Type B pancreatic cell (in vitro differentiated cells): ENCODE data around the gene AGMO. TPM values are rescaled to one million over a fixed set of nuclear protein-coding genes. Genes with fewer than 3 reads are reported as not detected.

Experiments
- DNase-seq: peaks from one replicate; pipeline ENCODE4 v3.0.0; 2021; ENCODE audit warnings: mixed read lengths; ENCODE audit not compliant: unreplicated experiment; ENCODE audit errors: extremely low spot score
- H3K27ac Mint-ChIP-seq: 2 replicates; pipeline ENCODE4 v1.8.0; 2021; ENCODE audit warnings: mild to moderate bottlenecking, mixed read lengths
- H3K27me3 Mint-ChIP-seq: 2 replicates; pipeline ENCODE4 v1.8.0; 2021; ENCODE audit warnings: mixed read lengths
- H3K36me3 Mint-ChIP-seq: 2 replicates; pipeline ENCODE4 v1.8.0; 2021; ENCODE audit warnings: mixed read lengths
- H3K4me1 Mint-ChIP-seq: one replicate; pipeline ENCODE4 v1.8.0; 2021; ENCODE audit warnings: mixed read lengths; ENCODE audit not compliant: unreplicated experiment
- H3K4me3 Mint-ChIP-seq: 2 replicates; pipeline ENCODE4 v1.8.0; 2021; ENCODE audit warnings: mild to moderate bottlenecking, mixed read lengths
- H3K9me3 Mint-ChIP-seq: 2 replicates; pipeline ENCODE4 v1.8.0; 2021; ENCODE audit warnings: mixed read lengths
- CTCF ChIP-seq: fragments of 200-600 bp; sonication (generic); conservative IDR thresholded peaks from 2 replicates; pipeline ENCODE4 v1.5.0; 2021; ENCODE audit warnings: antibody characterized with exemption, mild to moderate bottlenecking
- total RNA-seq: library from RNA; stranded (reverse); gene quantifications from 2 replicates; pipeline ENCODE4 v1.2.1, GENCODE V29; 2021; ENCODE audit warnings: low replicate concordance

The AGMO gene
- total RNA-seq, 1 donor from 2014 or later: 0.41 TPM

- H3K4me3 Mint-ChIP-seq: no peak overlapping the region
- no peak overlapping the region for H3K27ac Mint-ChIP-seq
- DNase-seq: no peak
- H3K9me3 Mint-ChIP-seq: no peaks in the 10 kb centered on the region
- no peaks in the 10 kb centered on the region for H3K27me3 Mint-ChIP-seq
- no peaks in the 10 kb centered on the region for H3K4me1 Mint-ChIP-seq
- no peaks in the 10 kb centered on the region for H3K36me3 Mint-ChIP-seq
- no peak for TF ChIP-seq CTCF
Measured at GRCh38 chr7:15234431-15234830, 327.4 kb downstream of the AGMO start.

DNA sequence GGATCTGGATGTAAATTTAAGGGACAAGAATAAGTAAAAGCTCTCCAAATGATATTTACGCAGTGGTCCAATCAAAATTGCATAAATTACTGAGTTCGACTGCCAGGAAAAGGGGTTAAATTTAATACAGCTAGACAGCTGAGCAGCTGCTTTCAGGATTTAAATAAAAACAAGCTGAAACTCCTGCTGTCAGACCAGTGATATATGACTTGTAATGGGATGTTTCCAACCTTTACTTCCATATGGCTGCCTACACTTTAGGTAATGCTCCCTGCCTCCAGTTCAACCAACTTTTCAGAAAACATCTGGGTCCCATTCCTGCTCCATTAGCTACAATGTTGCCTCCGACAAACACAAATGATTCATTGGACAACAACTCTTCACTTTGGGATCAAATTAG lies 333.0 kb downstream of the AGMO start:
- Mint-ChIP-seq H3K9me3 (no peaks in the 10 kb centered on the region), H3K4me3 (no peak overlapping the region), H3K36me3 (no peaks in the 10 kb centered on the region), H3K27ac (no peak overlapping the region), H3K27me3 (no peaks in the 10 kb centered on the region), H3K4me1 (peaks cover 6% of the 10 kb centered on the region)
- TF ChIP-seq CTCF: no peak
- DNase-seq: no peak

- no peak for DNase-seq
- Mint-ChIP-seq H3K4me1 (peaks cover 6% of the 10 kb centered on the region), H3K4me3 (no peak overlapping the region), H3K9me3 (no peaks in the 10 kb centered on the region), H3K36me3 (no peaks in the 10 kb centered on the region), H3K27ac (no peak overlapping the region), H3K27me3 (no peaks in the 10 kb centered on the region)
- no peak for TF ChIP-seq CTCF
Measured at GRCh38 chr7:15225981-15226380, 335.8 kb downstream of the AGMO start.

DNA sequence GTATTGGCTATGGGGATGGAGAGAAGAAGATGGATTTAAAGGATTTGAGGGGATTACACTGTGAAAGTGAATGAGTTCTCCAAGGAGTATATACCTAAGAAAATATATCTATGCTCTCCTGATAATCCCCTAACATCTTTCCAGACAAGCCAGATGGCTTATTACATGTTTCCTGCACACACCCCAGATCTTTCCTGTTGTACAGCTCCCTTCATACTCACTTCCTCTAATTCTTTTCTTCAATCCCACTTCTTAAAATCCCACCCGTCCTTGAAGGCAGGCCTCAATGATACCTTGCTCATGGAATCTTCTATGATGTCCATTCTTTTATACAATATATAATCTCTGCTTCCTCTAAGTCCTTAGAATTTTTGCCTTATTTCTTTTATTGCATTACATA lies 342.1 kb downstream of the AGMO start:
- no peak overlapping the region for H3K27ac Mint-ChIP-seq
- H3K27me3 Mint-ChIP-seq: no peaks in the 10 kb centered on the region
- no peak overlapping the region for H3K4me3 Mint-ChIP-seq
- no peak for DNase-seq
- H3K4me1 Mint-ChIP-seq: no peaks in the 10 kb centered on the region
- no peaks in the 10 kb centered on the region for H3K36me3 Mint-ChIP-seq
- H3K9me3 Mint-ChIP-seq: no peaks in the 10 kb centered on the region
- TF ChIP-seq CTCF: no peak

DNA sequence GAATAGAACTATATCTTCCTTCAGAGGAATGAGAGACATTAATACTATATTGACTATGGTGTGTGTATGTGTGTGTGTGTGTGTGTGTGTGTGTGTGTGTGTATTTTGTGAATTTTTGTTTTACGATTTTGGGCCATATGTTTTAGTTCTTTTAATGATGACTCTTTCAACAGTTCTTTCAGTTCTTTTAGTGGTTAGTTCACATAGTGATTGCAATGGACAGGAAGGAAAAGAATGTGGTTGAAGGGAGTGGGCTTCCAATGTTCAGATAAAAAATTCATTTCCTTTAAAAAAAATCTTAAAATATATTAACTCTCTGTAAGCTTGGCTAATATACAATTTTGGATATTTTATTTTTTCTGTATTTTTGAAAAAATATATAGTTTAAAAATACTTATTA lies 343.6 kb downstream of the AGMO start:
- H3K27ac Mint-ChIP-seq: no peak overlapping the region
- no peaks in the 10 kb centered on the region for H3K9me3 Mint-ChIP-seq
- TF ChIP-seq CTCF: no peak

GRCh38 chr7:15215616-15216015 lies 346.2 kb downstream of the AGMO start:
- TF ChIP-seq CTCF: no peak
- no peak overlapping the region for H3K4me3 Mint-ChIP-seq
- H3K27ac Mint-ChIP-seq: no peak overlapping the region

More for the DNA sequence above, 343.6 kb downstream of the AGMO start:
- no peaks in the 10 kb centered on the region for H3K36me3 Mint-ChIP-seq
- H3K4me3 Mint-ChIP-seq: no peak overlapping the region
- no peaks in the 10 kb centered on the region for H3K27me3 Mint-ChIP-seq
- H3K4me1 Mint-ChIP-seq: no peaks in the 10 kb centered on the region
- no peak for DNase-seq

More at GRCh38 chr7:15215616-15216015, 346.2 kb downstream of the AGMO start:
- DNase-seq: no peak
- H3K27me3 Mint-ChIP-seq: no peaks in the 10 kb centered on the region
- no peaks in the 10 kb centered on the region for H3K4me1 Mint-ChIP-seq
- H3K36me3 Mint-ChIP-seq: no peaks in the 10 kb centered on the region
- H3K9me3 Mint-ChIP-seq: no peaks in the 10 kb centered on the region
